C4-2B (cell line): ENCODE results near the gene PNN.

ENCODE experiments used
- H3K27ac ChIP-seq: fragments of 450-650 bp; 2 replicates; pipeline ENCODE4 v1.5.1; 2017
- CTCF ChIP-seq: fragments of 450-650 bp; conservative IDR thresholded peaks from 2 replicates; pipeline ENCODE4 v1.5.1; 2017; ENCODE audit warnings: mild to moderate bottlenecking
- ZFX ChIP-seq: fragments of 450-650 bp; IDR thresholded peaks from 2 replicates; pipeline ENCODE4 v1.6.1; 2017

The PNN gene

GRCh38 chr14:39175445-39176262 lies 600 bp downstream of the PNN start:
- H3K27ac ChIP-seq: peak overlapping the region; percentile 94
- TF ChIP-seq CTCF: no peak
- peak; percentile 94 for TF ChIP-seq ZFX

- no peak overlapping the region for H3K27ac ChIP-seq
- TF ChIP-seq CTCF (no peak), ZFX (no peak)
These were observed 1.5 kb downstream of the PNN start for GRCh38 chr14:39176263-39177167.

- H3K27ac ChIP-seq: no peak overlapping the region
- TF ChIP-seq ZFX (no peak), CTCF (no peak)
These were observed 2.1 kb downstream of the PNN start for GRCh38 chr14:39177168-39177545.

- no peak overlapping the region for H3K27ac ChIP-seq
These were observed 4.0 kb downstream of the PNN start for GRCh38 chr14:39179042-39179441.

GRCh38 chr14:39180553-39180952 lies 5.5 kb downstream of the PNN start:
- TF ChIP-seq CTCF (no peak), ZFX (no peak)
- H3K27ac ChIP-seq: no peak overlapping the region

More at GRCh38 chr14:39179042-39179441, 4.0 kb downstream of the PNN start:
- TF ChIP-seq ZFX (no peak), CTCF (no peak)

- no peak overlapping the region for H3K27ac ChIP-seq
- TF ChIP-seq ZFX (no peak), CTCF (no peak)
These were observed 6.1 kb downstream of the PNN start for GRCh38 chr14:39181026-39181692.

- H3K27ac ChIP-seq: no peak overlapping the region
- TF ChIP-seq CTCF: no peak
- TF ChIP-seq ZFX: no peak
These were observed 6.6 kb downstream of the PNN start for GRCh38 chr14:39181693-39182047.
